SW 1271 (cell line): Measurements from ENCODE around the gene THSD1.
"Not testable (repeated sequence)": the region's sequence is repeated elsewhere in the genome, so short reads cannot be mapped to it uniquely, and the experiment has no call there.

Source experiments
- DNase-seq, 2 experiments: peaks; one replicate each; lab custom pipeline; 2025; lab: John Stamatoyannopoulos, UW

Gene THSD1

GRCh38 chr13:52408071-52408658 is 2.2 kb upstream of the THSD1 start:
- not testable (repeated sequence) for DNase-seq

- not testable (repeated sequence) for DNase-seq
These were observed 1.5 kb upstream of the THSD1 start for GRCh38 chr13:52407436-52407835.

DNA sequence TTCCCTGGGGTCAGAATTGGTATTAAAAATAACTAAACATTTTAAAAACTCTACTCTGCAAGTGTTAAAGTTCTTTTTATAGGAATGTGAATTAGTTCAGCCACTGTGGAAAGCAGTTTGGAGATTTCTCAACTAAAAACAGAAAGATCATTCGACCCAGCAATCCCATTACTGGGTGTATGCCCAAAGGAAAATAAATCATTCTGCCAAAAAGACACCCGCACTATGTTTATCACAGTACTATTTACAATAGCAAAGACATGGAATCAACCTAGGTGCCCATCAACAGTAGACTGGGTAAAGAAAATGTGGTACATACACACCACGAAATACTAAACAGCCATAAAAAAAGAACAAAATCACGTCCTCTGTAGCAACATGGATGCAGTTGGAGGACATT is 657 bp upstream of the THSD1 start:
- no peak for DNase-seq

- no peak for DNase-seq
These were observed 604 bp downstream of the THSD1 start for GRCh38 chr13:52405369-52405766.

GRCh38 chr13:52399708-52400107 is 6.3 kb downstream of the THSD1 start:
- DNase-seq: no peak

DNA sequence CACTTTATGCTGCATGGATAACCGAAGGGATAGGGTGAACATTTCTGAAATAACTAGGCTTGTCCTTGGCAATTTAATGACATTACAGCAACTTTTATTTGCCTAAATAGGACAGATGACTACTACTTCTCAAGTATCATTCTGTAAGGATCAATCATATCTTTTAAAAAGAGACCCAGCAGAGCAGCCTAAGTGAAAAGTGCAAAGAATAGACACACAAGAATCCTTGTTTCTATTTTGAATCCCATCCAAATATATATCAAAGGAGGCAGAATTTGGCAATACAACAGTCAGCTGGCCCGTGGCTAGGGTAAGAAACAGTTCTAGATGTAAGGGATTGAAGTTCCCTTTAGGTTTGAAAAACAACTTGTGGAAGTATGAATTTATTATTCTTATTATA is 6.9 kb downstream of the THSD1 start:
- DNase-seq: no peak

GRCh38 chr13:52395704-52396103 is 10.3 kb downstream of the THSD1 start:
- DNase-seq: no peak

GRCh38 chr13:52394586-52394985 is 11.4 kb downstream of the THSD1 start:
- no peak for DNase-seq

- no peak for DNase-seq
These were observed 12.2 kb downstream of the THSD1 start for GRCh38 chr13:52393572-52394357.

GRCh38 chr13:52387721-52388120 is 18.3 kb downstream of the THSD1 start:
- no peak for DNase-seq

- no peak for DNase-seq
These were observed 20.1 kb downstream of the THSD1 start for GRCh38 chr13:52385870-52386269.

GRCh38 chr13:52383366-52383765 is 22.6 kb downstream of the THSD1 start:
- no peak for DNase-seq

GRCh38 chr13:52378312-52378711 is 27.7 kb downstream of the THSD1 start:
- DNase-seq: no peak

GRCh38 chr13:52377898-52378297 is 28.1 kb downstream of the THSD1 start:
- DNase-seq: no peak

DNA sequence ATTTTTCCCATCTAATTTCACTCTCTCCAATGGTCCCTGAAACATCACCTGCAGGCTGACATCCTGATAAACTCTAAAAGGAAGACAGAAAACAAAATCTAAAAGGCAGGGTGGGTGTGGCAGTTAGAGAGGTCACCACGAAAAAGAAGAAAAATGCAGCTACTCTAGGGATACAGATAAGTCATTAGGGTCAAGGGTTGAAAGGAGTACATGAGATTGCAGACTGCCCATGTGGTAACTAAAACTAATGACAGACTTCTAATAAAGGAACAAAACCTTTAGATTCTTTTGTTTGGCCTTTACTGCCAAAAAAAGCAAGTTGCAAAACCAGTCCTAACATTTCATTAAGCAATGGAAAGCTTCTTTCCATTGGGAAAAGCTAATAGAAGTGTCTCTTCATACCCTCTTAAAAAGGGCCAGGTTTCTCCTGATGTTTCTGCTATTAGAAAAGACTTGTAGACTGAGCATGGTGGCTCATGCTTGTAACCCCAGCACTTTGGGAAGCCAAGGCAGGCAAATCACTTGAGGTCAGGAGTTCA is 31.0 kb downstream of the THSD1 start:
- no peak for DNase-seq

GRCh38 chr13:52374389-52374788 is 31.6 kb downstream of the THSD1 start:
- DNase-seq: no peak

DNA sequence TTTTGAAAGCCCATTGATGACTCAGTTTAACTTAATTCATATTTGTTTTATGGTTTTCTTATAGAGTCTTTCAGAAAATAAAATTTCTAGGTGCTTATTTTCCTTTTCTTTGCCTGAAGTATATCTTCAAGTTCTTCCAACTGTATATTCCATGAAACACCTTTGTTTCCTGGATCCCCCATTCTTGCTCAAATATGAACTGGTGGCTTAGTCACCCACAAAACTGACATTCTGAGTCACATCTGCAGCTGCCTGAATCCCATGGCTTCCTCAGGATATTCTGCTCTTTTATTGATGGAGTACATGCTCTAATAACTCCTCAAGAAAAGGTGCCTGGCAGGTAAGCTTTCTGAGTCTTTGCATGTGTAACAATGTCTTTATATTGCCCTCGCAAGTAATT is 32.7 kb downstream of the THSD1 start:
- DNase-seq: not testable (repeated sequence)

DNA sequence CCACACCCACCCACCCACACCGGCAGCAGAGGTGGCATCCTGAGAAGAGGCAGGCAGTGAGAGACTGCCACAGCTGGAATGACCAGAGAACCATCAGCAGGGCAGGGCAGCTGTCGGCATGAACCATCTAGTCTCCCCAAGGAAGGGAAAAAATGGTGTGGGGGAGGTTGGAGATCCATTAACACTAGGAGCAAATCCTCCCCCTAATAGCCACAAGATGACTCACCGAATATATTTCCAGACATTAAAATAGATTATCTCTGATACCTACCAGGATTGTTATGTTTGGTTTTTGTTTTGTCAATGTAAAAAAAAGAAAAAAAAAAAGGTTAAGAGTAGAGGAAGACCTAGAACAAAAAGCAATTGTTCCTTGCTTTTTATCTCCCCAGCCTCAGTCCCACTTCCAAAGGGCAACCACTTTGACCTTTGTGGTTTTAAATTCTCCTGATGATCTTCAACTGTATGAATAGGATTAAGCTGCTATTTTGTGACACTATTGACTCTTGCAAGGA is 34.2 kb downstream of the THSD1 start:
- no peak for DNase-seq

GRCh38 chr13:52366291-52366690 is 39.7 kb downstream of the THSD1 start:
- no peak for DNase-seq

DNA sequence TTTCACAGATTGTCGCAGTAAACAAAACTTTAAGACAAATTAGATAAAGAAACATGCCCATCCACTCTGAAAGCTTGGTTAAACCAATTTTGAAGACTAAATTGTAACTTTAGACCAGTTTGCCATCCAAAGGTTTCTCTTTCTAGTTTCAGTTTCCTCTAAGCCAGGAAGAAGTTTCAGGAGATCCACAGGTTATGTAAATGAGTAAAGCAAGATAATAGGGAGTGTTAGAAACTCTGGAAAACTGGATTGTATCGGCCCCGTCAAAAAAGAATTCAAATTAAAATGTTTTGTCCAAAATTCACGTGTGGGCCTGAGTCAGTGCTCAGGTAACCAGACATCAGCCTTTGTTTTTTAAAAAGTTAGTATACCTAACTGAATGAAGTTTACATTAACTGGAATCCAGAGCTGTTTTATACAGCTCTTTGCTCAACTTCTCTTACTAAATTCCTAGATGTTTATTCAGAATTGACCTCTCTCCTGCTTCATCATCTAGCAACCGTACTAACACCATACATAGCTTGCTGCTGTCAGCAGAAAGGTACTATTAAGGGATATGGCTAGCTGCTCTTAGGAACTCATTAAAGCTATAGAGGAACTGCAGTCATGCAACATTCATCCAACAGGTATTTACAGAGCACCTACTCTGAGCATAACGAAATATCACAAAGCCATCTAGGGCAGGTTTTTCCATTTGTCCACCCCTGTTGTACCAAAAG is 43.6 kb downstream of the THSD1 start:
- DNase-seq: not testable (repeated sequence)

- no peak for DNase-seq
These were observed 44.7 kb downstream of the THSD1 start for GRCh38 chr13:52361225-52361624.

DNA sequence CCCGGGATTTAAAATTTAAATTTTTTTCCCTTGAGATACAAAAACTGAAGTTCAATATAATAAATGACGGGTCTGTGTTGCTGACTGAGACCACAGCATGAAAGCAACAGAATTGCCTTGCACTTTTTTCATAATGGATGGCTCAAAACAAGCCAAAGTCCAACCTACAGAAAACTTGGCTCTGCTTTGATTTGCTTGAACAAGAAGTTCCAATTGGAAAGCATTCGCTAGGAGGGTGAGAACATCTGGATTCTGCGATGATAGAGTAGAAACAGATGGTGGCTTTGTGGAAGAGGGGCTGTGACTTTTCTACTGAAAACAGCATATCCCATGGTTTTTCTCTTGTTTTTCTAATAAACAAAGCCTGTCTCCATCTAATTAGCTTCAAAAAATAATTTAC is 46.4 kb downstream of the THSD1 start:
- DNase-seq: no peak

GRCh38 chr13:52356327-52356726 is 49.6 kb downstream of the THSD1 start:
- no peak for DNase-seq
